ENCODE results near the gene RP2. TPM values are rescaled to one million over a fixed set of nuclear protein-coding genes. Genes with fewer than 3 reads are reported as not detected.

Gene RP2
- total RNA-seq (2014; rRNA removed; shearing (Covaris generic)), result 14.8 and 17.4 TPM in 2 replicates

- peak; percentile 92 for DNase-seq (ENCODE audit: low spot score)
Measured at GRCh38 chrX:46836701-46837557, at the start of gene RP2. TSS of gene RP2 (plus strand) at chrX:46837043. CDS start at chrX:46837101, 58 bp downstream.

- no peak for DNase-seq (ENCODE audit: low spot score)
Measured at GRCh38 chrX:46788902-46789301, 47.9 kb upstream of the RP2 start.

GRCh38 chrX:46791927-46792809, 44.7 kb upstream of the RP2 start:
- peak; percentile 92 for DNase-seq (ENCODE audit: low spot score)

GRCh38 chrX:46792810-46793188, 44.0 kb upstream of the RP2 start:
- no peak for DNase-seq (ENCODE audit: low spot score)

- DNase-seq (ENCODE audit: low spot score), result no peak
Measured at GRCh38 chrX:46793386-46794143, 43.3 kb upstream of the RP2 start.

GRCh38 chrX:46796574-46797191, 40.2 kb upstream of the RP2 start:
- peak; percentile 58 for DNase-seq (ENCODE audit: low spot score)

- DNase-seq (ENCODE audit: low spot score), result no peak
Measured at GRCh38 chrX:46803140-46803539, 33.7 kb upstream of the RP2 start.

- DNase-seq (ENCODE audit: low spot score), result no peak
Measured at GRCh38 chrX:46805270-46805669, 31.6 kb upstream of the RP2 start.

GRCh38 chrX:46811121-46811520, 25.7 kb upstream of the RP2 start:
- no peak for DNase-seq (ENCODE audit: low spot score)

GRCh38 chrX:46812445-46812844, 24.4 kb upstream of the RP2 start:
- no peak for DNase-seq (ENCODE audit: low spot score)

- no peak for DNase-seq (ENCODE audit: low spot score)
Measured at GRCh38 chrX:46814966-46815365, 21.9 kb upstream of the RP2 start.

GRCh38 chrX:46819136-46819535, 17.7 kb upstream of the RP2 start:
- no peak for DNase-seq (ENCODE audit: low spot score)

- DNase-seq (ENCODE audit: low spot score), result no peak
Measured at GRCh38 chrX:46820391-46821100, 16.3 kb upstream of the RP2 start.

GRCh38 chrX:46823481-46823880, 13.4 kb upstream of the RP2 start:
- DNase-seq (ENCODE audit: low spot score), result no peak

GRCh38 chrX:46831765-46832327, 5.0 kb upstream of the RP2 start:
- no peak for DNase-seq (ENCODE audit: low spot score)

- DNase-seq (ENCODE audit: low spot score), result peak; percentile 25
Measured at GRCh38 chrX:46837558-46838485, 979 bp downstream of the RP2 start.

GRCh38 chrX:46838486-46838870, 1.6 kb downstream of the RP2 start:
- no peak for DNase-seq (ENCODE audit: low spot score)

- DNase-seq (ENCODE audit: low spot score), result no peak
Measured at GRCh38 chrX:46838974-46839480, 2.2 kb downstream of the RP2 start.

GRCh38 chrX:46840946-46841345, 4.1 kb downstream of the RP2 start:
- DNase-seq (ENCODE audit: low spot score), result no peak
